Choroid plexus epithelial cell (primary cell): Measurements from ENCODE around the gene ZSWIM6.

Experiments used
- DNase-seq: peaks from one replicate; pipeline ENCODE4 v3.0.0-alpha.2; 2010; ENCODE audit warnings: low read depth
- H3K4me3 ChIP-seq: 2 replicates; pipeline ENCODE4 v1.5.1; 2011; ENCODE audit warnings: low read depth, mild to moderate bottlenecking, control low read depth, low read length, moderate library complexity
- TF ChIP-seq, protein P1 (sequence below): conservative IDR thresholded peaks from 2 replicates; pipeline ENCODE4 v1.5.1; 2011; ENCODE audit warnings: low read depth, mild to moderate bottlenecking, control low read depth, inconsistent platforms, low read length, moderate library complexity

The ZSWIM6 gene

DNA sequence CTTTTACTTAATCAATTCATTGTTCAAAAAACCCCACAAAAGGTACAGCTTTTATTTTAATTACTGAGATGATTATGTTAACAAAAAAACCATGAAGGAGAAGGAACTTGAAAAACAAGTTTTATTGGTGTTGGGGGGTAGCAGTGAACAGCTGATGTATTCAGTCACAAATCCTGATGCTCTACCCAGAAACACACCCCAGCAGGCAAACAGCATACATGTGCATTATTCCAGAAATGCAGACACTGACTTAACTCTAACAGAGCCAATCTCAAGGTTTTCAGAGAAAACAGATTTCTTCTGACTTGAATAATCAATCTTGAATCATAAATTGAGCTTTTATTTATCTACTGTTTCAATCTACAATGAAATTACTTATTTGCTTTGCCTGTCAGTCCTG lies 175.2 kb downstream of the ZSWIM6 start:
- no peak for DNase-seq
- TF ChIP-seq, protein P1, sequence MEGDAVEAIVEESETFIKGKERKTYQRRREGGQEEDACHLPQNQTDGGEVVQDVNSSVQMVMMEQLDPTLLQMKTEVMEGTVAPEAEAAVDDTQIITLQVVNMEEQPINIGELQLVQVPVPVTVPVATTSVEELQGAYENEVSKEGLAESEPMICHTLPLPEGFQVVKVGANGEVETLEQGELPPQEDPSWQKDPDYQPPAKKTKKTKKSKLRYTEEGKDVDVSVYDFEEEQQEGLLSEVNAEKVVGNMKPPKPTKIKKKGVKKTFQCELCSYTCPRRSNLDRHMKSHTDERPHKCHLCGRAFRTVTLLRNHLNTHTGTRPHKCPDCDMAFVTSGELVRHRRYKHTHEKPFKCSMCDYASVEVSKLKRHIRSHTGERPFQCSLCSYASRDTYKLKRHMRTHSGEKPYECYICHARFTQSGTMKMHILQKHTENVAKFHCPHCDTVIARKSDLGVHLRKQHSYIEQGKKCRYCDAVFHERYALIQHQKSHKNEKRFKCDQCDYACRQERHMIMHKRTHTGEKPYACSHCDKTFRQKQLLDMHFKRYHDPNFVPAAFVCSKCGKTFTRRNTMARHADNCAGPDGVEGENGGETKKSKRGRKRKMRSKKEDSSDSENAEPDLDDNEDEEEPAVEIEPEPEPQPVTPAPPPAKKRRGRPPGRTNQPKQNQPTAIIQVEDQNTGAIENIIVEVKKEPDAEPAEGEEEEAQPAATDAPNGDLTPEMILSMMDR = no peak
- no peak overlapping the region for H3K4me3 ChIP-seq

DNA sequence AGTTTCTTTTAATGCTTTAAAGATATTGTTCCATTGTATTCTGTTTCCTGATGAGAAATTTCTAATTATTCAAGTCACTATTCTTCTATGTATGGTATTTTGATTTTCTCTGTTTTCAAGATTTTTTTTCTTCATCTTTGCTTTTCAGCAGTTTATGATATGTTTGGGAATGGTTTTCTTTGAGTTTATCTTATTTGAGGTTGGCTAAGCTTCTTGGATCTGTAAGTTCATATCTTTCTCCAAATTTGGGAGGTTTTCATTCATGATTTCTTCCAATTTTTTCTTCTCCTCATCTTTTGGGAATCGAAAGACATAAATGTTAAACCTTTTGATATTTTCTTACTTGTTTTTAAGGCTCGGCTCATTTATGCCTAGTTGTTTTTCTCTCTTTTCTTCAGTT lies 184.9 kb downstream of the ZSWIM6 start:
- no peak overlapping the region for H3K4me3 ChIP-seq
- no peak for DNase-seq
- TF ChIP-seq, protein P1 = no peak

DNA sequence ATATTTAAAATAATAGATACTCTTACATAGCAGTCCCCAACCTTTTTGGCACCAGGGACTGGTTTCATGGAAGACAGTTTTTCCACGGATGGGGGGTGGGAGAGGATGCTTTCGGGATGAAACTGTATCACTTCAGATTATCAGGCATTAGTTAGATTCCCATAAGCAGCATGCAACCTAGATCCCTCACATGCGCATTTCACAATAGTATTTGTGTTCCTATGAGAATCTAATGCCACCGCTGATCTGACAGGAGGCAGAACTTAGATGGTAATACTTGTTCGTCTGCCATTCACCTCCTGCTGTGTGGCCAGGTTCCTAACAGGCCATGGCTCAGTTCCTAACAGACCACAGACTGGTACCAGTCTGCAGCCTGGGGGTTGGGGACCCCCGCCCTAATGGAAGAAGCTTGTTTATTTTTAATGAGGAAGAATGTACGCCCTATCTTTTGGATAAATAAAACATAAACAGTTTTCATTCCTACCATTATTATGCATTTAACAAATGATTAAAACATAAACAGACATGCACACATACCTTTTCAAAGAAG lies 187.7 kb downstream of the ZSWIM6 start:
- peak; percentile 23 for DNase-seq
- no peak overlapping the region for H3K4me3 ChIP-seq
- TF ChIP-seq, protein P1 = no peak

DNA sequence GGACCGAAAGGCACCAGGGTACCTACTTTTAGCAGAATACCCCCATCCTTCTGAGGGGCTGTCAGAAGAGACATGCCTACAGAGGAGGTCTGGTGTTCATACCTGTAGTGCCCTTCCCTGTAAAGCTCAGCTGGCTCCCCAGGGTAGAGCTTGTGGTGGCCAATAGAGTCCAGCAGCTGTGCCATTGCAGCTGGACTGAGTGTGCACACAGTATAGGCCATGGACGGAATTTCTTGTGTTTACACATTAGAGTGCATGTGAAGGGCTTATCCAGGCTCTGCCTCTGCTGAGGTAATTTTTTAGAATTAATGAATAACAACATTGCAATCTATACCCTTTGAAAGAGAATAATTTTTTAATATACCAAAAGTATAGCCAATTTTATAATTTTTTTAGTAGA lies 191.0 kb downstream of the ZSWIM6 start:
- TF ChIP-seq, protein P1 = no peak
- DNase-seq = no peak
- H3K4me3 ChIP-seq = no peak overlapping the region

DNA sequence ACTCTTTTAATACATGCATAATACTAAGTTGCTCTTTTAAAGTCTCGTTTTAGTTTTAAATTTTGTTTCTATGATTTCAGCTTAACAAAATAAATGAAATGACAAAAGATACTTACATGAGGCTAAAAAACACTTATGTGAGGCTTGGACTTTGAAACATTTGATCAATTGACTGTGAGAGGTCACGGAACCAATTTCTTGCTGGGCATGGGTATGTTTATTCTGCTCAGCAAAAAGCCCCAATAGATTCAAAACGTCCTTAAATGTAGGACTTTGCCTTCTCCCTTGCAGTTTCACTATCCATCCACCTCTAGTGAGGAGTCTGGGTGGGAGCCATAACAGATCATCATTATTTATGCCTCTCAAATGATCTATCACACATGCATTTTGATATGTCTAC lies 191.9 kb downstream of the ZSWIM6 start:
- TF ChIP-seq, protein P1 = no peak
- no peak overlapping the region for H3K4me3 ChIP-seq
- DNase-seq = no peak

DNA sequence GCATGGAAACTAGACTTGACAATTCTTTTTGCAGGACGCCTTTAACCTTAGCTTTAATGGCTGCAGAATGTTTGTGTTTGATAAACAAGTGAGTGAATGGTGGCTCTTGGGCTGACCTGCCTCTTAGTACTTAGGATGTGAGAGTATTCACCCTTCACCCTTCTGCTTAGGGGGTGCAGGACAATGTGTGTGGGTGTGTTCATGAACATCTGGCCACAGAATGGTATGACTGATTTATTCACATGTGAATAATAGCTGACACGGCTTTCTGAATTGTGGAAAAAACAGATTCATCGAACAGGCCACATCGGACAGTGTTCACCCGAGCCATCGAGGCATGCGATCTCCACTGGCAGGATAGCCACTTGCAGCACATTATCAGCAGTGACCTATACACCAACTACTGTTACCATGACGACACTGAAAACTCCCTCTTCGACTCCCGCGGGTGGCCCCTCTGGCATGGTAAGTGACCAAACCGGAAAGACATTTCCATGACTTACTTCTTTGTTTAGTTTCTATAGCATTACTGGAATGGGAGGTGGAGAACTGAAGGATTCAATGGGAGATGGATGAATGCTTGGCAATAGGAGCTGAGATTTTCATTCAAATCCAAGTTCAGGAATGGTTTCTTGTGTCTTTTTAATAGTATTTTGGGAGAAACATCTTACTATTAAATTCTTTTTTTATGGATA lies 193.6 kb downstream of the ZSWIM6 start:
- DNase-seq = peak; percentile 26
- no peak overlapping the region for H3K4me3 ChIP-seq
- TF ChIP-seq, protein P1 = no peak

DNA sequence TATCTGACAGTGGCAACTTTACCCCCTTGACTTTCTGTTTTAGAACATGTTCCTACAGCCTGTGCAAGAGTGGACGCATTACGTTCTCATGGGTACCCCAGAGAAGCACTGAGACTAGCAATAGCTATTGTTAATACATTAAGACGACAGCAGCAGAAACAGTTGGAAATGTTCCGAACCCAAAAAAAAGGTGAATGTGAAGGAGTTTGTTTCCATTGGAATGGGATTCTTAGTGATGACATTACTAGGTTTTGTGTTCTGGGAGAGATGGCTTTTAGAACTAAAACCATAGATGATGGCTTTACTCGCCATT lies 194.1 kb downstream of the ZSWIM6 start:
- TF ChIP-seq, protein P1 = no peak
- DNase-seq = no peak
- no peak overlapping the region for H3K4me3 ChIP-seq
